Tibial nerve (tissue), 4 donors: ENCODE results near the gene SHANK2. TPM values are rescaled to one million over a fixed set of nuclear protein-coding genes. Genes with fewer than 3 reads are reported as not detected.
A peak's percentile ranks its signal among the peaks of the same experiment; 100 is the strongest.

Source experiments
- DNase-seq, 2 donors: peaks; one replicate each; pipeline ENCODE4 v3.0.0-alpha.2; 2019; ENCODE audit warnings: low spot score in 2 of 2
- H3K27ac ChIP-seq, 4 donors: fragments of 200-600 bp; sonication (generic) in 3 of 4; one replicate each; pipeline ENCODE4 v1.5.1; 2017 to 2019; ENCODE audit warnings: mild to moderate bottlenecking in 1 of 4
- H3K27me3 ChIP-seq, 2 donors: fragments of 200-600 bp; sonication (generic) in 1 of 2; one replicate each; pipeline versions ENCODE4 v1.5.1 to v1.6.0; 2017 to 2019
- H3K36me3 ChIP-seq, 3 donors: fragments of 200-600 bp; sonication (generic); one replicate each; pipeline ENCODE4 v1.5.1; 2018 to 2019
- H3K4me1 ChIP-seq, 4 donors: fragments of 200-600 bp; sonication (generic) in 3 of 4; one replicate each; pipeline ENCODE4 v1.5.1; 2017 to 2019
- H3K4me3 ChIP-seq, 4 donors: fragments of 200-600 bp; sonication (generic) in 3 of 4; one replicate each; pipeline ENCODE4 v1.5.1; 2017 to 2019; ENCODE audit warnings: mild to moderate bottlenecking in 1 of 4, moderate library complexity in 1 of 4
- H3K9me3 ChIP-seq, 4 donors: fragments of 200-600 bp; sonication (generic) in 3 of 4; one replicate each; pipeline ENCODE4 v1.5.1; 2017 to 2019
- CTCF ChIP-seq, 5 experiments: fragments of 200-600 bp in 3 of 5; fragments of 450-650 bp in 2 of 5; sonication (generic) in 3 of 5; IDR thresholded peaks; one replicate each; pipeline ENCODE4 v1.5.1; 2016 to 2019; ENCODE audit warnings: antibody characterized with exemption in 5 of 5, mild to moderate bottlenecking in 3 of 5, moderate library complexity in 2 of 5
- EP300 ChIP-seq, 2 donors: sonication (generic); formaldehyde crosslinking; IDR thresholded peaks; one replicate each; pipeline ENCODE4 v1.6.1; 2017; ENCODE audit warnings: antibody characterized with exemption in 2 of 2, mild to moderate bottlenecking in 1 of 2
- POLR2A ChIP-seq, 2 donors: fragments of 450-650 bp; IDR thresholded peaks; one replicate each; pipeline ENCODE4 v1.6.1; 2017; ENCODE audit warnings: antibody characterized with exemption in 2 of 2, mild to moderate bottlenecking in 2 of 2, moderate library complexity in 2 of 2
- WGBS, 2 donors: methylation state at CpG; one replicate each; pipeline ENCODE4 v1.1.5; 2018; 5-methylcytosine and 5-hydroxymethylcytosine counted together
- total RNA-seq, 4 donors: library from RNA; depleted of rRNA; stranded (reverse); fragments of >200 nt; gene quantifications; one replicate each; pipeline ENCODE4 v1.1.0, GENCODE V29; 2016

Gene SHANK2
- total RNA-seq, 4 donors from 2014 or later = 0.20 to 2.0 (median 1.4) TPM

- no peak for TF ChIP-seq CTCF (IDR thresholded peaks at IDR 0.05)
- TF ChIP-seq EP300 (IDR thresholded peaks at IDR 0.05) = no peak
- no peak for DNase-seq
These were observed 10.0 kb downstream of the SHANK2 start for GRCh38 chr11:71242391-71242790.

GRCh38 chr11:71241721-71242259 is 10.6 kb downstream of the SHANK2 start:
- H3K4me1 ChIP-seq = peaks cover 0 to 7% (median 0%) of the 10 kb centered on the region in 4 donors
- peaks cover 0 to 8% (median 0%) of the 10 kb centered on the region in 4 donors for H3K9me3 ChIP-seq
- 90 to 93% methylated on average over 6 of the region's 6 CpGs for WGBS, 2 donors
- TF ChIP-seq POLR2A (IDR thresholded peaks at IDR 0.05) (no peak), EP300 (IDR thresholded peaks at IDR 0.05) (no peak), CTCF (IDR thresholded peaks at IDR 0.05) (no peak)
- H3K27ac ChIP-seq = peak overlapping the region in 1 of 4 donors; percentile 4
- no peaks in the 10 kb centered on the region for H3K27me3 ChIP-seq
- no peak for DNase-seq
- H3K36me3 ChIP-seq = no peaks in the 10 kb centered on the region
- no peak overlapping the region for H3K4me3 ChIP-seq

More at GRCh38 chr11:71242391-71242790, 10.0 kb downstream of the SHANK2 start:
- Histone ChIP-seq H3K9me3 (peaks cover 0 to 8% (median 0%) of the 10 kb centered on the region in 4 donors), H3K4me1 (peaks cover 0 to 7% (median 0%) of the 10 kb centered on the region in 4 donors), H3K36me3 (no peaks in the 10 kb centered on the region), H3K27me3 (peaks cover 0 to 1% of the 10 kb centered on the region in 2 donors), H3K4me3 (no peak overlapping the region), H3K27ac (no peak overlapping the region)
- 78 to 81% methylated on average over 6 of the region's 6 CpGs for WGBS, 2 donors

GRCh38 chr11:71240865-71241691 is 11.3 kb downstream of the SHANK2 start:
- peak; percentile 24 to 70 for DNase-seq

GRCh38 chr11:71240061-71240690 is 12.2 kb downstream of the SHANK2 start:
- no peak for DNase-seq
- no peak overlapping the region for H3K27ac ChIP-seq
- no peak for TF ChIP-seq CTCF (IDR thresholded peaks at IDR 0.05)
- TF ChIP-seq EP300 (IDR thresholded peaks at IDR 0.05) = no peak
- no peak for TF ChIP-seq POLR2A (IDR thresholded peaks at IDR 0.05)
- H3K4me1 ChIP-seq = peaks cover 0 to 7% (median 0%) of the 10 kb centered on the region in 4 donors
- H3K9me3 ChIP-seq = peaks cover 0 to 8% (median 0%) of the 10 kb centered on the region in 4 donors
- H3K27me3 ChIP-seq = no peaks in the 10 kb centered on the region
- H3K4me3 ChIP-seq = no peak overlapping the region
- no peaks in the 10 kb centered on the region for H3K36me3 ChIP-seq
- 86 to 89% methylated on average over 12 of the region's 12 CpGs for WGBS, 2 donors

More at GRCh38 chr11:71240865-71241691, 11.3 kb downstream of the SHANK2 start:
- WGBS, 2 donors = 6 to 8% methylated on average over 17 of the region's 17 CpGs
- no peaks in the 10 kb centered on the region for H3K36me3 ChIP-seq
- H3K4me3 ChIP-seq = peak overlapping the region in 1 of 4 donors; percentile 10
- H3K4me1 ChIP-seq = peaks cover 0 to 7% (median 0%) of the 10 kb centered on the region in 4 donors
- H3K9me3 ChIP-seq = peaks cover 0 to 8% (median 0%) of the 10 kb centered on the region in 4 donors
- peak in 1 of 2 donors; percentile 64 for TF ChIP-seq EP300 (IDR thresholded peaks at IDR 0.05)
- TF ChIP-seq CTCF (IDR thresholded peaks at IDR 0.05) = no peak
- no peak for TF ChIP-seq POLR2A (IDR thresholded peaks at IDR 0.05)
- peak overlapping the region in 1 of 4 donors; percentile 4 for H3K27ac ChIP-seq
- H3K27me3 ChIP-seq = no peaks in the 10 kb centered on the region
